ENCODE results near the gene MAGI2.

The MAGI2 gene

DNA sequence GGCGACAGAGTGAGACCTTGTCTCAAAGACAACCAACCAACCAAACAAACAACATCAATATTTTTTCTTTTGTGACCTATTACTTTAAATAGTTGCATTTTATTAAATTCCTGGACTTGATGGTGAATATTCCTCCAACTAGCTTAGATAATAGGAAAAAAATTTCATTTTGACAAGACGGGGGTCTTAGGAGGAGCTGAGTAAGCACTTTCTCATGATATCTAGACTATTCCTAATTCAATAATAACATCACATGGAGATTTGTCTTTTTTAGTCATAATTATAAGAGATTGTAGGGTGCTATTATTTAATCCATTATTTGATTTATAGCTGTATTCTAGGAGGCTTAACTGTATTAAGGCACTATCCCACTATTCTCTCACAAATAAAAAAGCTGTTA, 952.4 kb downstream of the MAGI2 start:
- Histone ChIP-seq H3K4me1 (ENCODE audit: control insufficient read depth, insufficient read depth, low read length) (peaks cover 5% of the 10 kb centered on the region), H3K36me3 (ENCODE audit: control insufficient read depth, insufficient read depth, low read length, severe bottlenecking) (no peaks in the 10 kb centered on the region), H3K27me3 (replicated peaks; ENCODE audit: control insufficient read depth, insufficient read depth, low read length) (no peaks in the 10 kb centered on the region), H3K9me3 (ENCODE audit: control insufficient read depth, low read length) (no peaks in the 10 kb centered on the region), H3K4me3 (ENCODE audit: low read length) (no peak overlapping the region), H3K9ac (ENCODE audit: low read length) (no peak overlapping the region)
- DNase-seq (ENCODE audit: low read depth), result no peak

GRCh38 chr7:78499971-78500370, 953.5 kb downstream of the MAGI2 start:
- Histone ChIP-seq H3K4me1 (ENCODE audit: control insufficient read depth, insufficient read depth, low read length) (peaks cover 5% of the 10 kb centered on the region), H3K9me3 (ENCODE audit: control insufficient read depth, low read length) (no peaks in the 10 kb centered on the region), H3K36me3 (ENCODE audit: control insufficient read depth, insufficient read depth, low read length, severe bottlenecking) (no peaks in the 10 kb centered on the region), H3K9ac (ENCODE audit: low read length) (no peak overlapping the region), H3K27me3 (replicated peaks; ENCODE audit: control insufficient read depth, insufficient read depth, low read length) (no peaks in the 10 kb centered on the region), H3K4me3 (ENCODE audit: low read length) (no peak overlapping the region)
- peak; percentile 49 for DNase-seq (ENCODE audit: low read depth)

DNA sequence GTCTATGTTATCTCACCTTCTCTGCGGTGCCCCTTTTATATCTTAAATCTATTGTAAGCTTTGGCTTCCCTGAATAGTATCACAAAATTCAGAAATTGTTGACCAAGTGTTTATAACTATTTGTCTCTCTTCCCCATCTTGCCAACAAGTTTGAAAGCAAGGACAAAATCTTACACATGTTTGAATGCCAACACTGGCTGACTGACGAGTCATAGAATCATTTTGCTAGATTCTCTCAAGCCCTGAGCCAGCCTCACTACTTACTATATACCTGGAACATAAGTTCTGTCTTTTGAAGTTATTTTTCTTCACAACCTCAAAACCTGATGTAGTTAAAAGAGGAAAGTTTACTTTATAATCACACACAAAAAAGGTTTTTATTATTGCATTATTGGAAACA, 954.2 kb downstream of the MAGI2 start:
- H3K9me3 ChIP-seq (ENCODE audit: control insufficient read depth, low read length), result no peaks in the 10 kb centered on the region
- H3K4me1 ChIP-seq (ENCODE audit: control insufficient read depth, insufficient read depth, low read length), result peaks cover 5% of the 10 kb centered on the region
- H3K9ac ChIP-seq (ENCODE audit: low read length), result no peak overlapping the region
- H3K27me3 ChIP-seq (replicated peaks; ENCODE audit: control insufficient read depth, insufficient read depth, low read length), result no peaks in the 10 kb centered on the region
- no peak overlapping the region for H3K4me3 ChIP-seq (ENCODE audit: low read length)
- H3K36me3 ChIP-seq (ENCODE audit: control insufficient read depth, insufficient read depth, low read length, severe bottlenecking), result no peaks in the 10 kb centered on the region
- peak; percentile 62 for DNase-seq (ENCODE audit: low read depth)

GRCh38 chr7:78497728-78498427, 955.6 kb downstream of the MAGI2 start:
- Histone ChIP-seq H3K4me1 (ENCODE audit: control insufficient read depth, insufficient read depth, low read length) (peaks cover 5% of the 10 kb centered on the region), H3K36me3 (ENCODE audit: control insufficient read depth, insufficient read depth, low read length, severe bottlenecking) (no peaks in the 10 kb centered on the region), H3K9ac (ENCODE audit: low read length) (no peak overlapping the region), H3K4me3 (ENCODE audit: low read length) (no peak overlapping the region), H3K9me3 (ENCODE audit: control insufficient read depth, low read length) (no peaks in the 10 kb centered on the region), H3K27me3 (replicated peaks; ENCODE audit: control insufficient read depth, insufficient read depth, low read length) (no peaks in the 10 kb centered on the region)
- no peak for DNase-seq (ENCODE audit: low read depth)

- no peak for DNase-seq (ENCODE audit: low read depth)
- Histone ChIP-seq H3K4me1 (ENCODE audit: control insufficient read depth, insufficient read depth, low read length) (peaks cover 5% of the 10 kb centered on the region), H3K9me3 (ENCODE audit: control insufficient read depth, low read length) (no peaks in the 10 kb centered on the region), H3K36me3 (ENCODE audit: control insufficient read depth, insufficient read depth, low read length, severe bottlenecking) (no peaks in the 10 kb centered on the region), H3K4me3 (ENCODE audit: low read length) (no peak overlapping the region), H3K27me3 (replicated peaks; ENCODE audit: control insufficient read depth, insufficient read depth, low read length) (no peaks in the 10 kb centered on the region), H3K9ac (ENCODE audit: low read length) (no peak overlapping the region)
Observed at GRCh38 chr7:78496096-78496630, 957.3 kb downstream of the MAGI2 start.

DNA sequence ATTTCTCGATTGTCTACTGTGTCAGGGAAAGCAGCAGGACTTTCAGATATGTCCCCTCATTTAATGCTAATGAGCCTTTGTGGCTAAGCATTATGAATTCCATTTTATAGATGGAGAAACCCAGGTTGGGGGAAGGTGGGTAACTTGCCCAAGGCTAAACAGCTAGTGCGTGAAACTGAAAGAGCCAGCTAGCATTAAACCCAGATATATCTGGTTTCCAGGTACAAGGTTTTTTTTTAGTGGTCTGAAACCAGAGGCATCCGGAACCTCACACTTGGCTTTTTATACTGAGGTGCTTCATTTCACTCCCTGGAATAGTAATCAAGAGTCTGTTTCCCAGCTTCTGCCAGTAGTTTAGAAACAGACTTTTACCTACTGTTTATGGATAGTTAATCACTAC, 960.1 kb downstream of the MAGI2 start:
- Histone ChIP-seq H3K27me3 (replicated peaks; ENCODE audit: control insufficient read depth, insufficient read depth, low read length) (no peaks in the 10 kb centered on the region), H3K9ac (ENCODE audit: low read length) (no peak overlapping the region), H3K9me3 (ENCODE audit: control insufficient read depth, low read length) (no peaks in the 10 kb centered on the region), H3K4me1 (ENCODE audit: control insufficient read depth, insufficient read depth, low read length) (peaks cover 20% of the 10 kb centered on the region), H3K36me3 (ENCODE audit: control insufficient read depth, insufficient read depth, low read length, severe bottlenecking) (no peaks in the 10 kb centered on the region), H3K4me3 (ENCODE audit: low read length) (no peak overlapping the region)
- DNase-seq (ENCODE audit: low read depth), result no peak

- no peak overlapping the region for H3K9ac ChIP-seq (ENCODE audit: low read length)
- H3K4me3 ChIP-seq (ENCODE audit: low read length), result no peak overlapping the region
- no peaks in the 10 kb centered on the region for H3K27me3 ChIP-seq (replicated peaks; ENCODE audit: control insufficient read depth, insufficient read depth, low read length)
- no peak for DNase-seq (ENCODE audit: low read depth)
- H3K36me3 ChIP-seq (ENCODE audit: control insufficient read depth, insufficient read depth, low read length, severe bottlenecking), result no peaks in the 10 kb centered on the region
- peaks cover 20% of the 10 kb centered on the region for H3K4me1 ChIP-seq (ENCODE audit: control insufficient read depth, insufficient read depth, low read length)
- H3K9me3 ChIP-seq (ENCODE audit: control insufficient read depth, low read length), result no peaks in the 10 kb centered on the region
Observed at GRCh38 chr7:78492146-78492545, 961.3 kb downstream of the MAGI2 start.

DNA sequence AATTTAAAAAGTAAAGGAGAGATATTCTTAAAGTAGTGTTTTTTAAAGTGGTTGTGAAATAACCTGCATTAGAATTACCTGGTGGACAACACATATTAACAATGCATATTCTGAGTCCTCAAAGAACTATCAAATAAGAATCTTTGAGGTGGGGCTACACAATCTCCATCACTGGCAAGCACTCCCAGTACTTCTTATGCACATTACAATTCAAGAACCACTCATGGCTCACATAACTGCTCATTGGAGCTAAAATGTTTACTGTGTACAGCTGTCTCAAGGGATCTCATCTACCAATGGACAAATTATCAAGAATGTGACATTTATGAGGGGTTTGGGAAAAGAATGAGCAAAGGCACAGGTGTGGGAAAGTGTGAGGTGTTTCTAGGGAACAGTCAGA, 962.9 kb downstream of the MAGI2 start:
- no peak for DNase-seq (ENCODE audit: low read depth)
- no peaks in the 10 kb centered on the region for H3K36me3 ChIP-seq (ENCODE audit: control insufficient read depth, insufficient read depth, low read length, severe bottlenecking)
- H3K9ac ChIP-seq (ENCODE audit: low read length), result no peak overlapping the region
- no peak overlapping the region for H3K4me3 ChIP-seq (ENCODE audit: low read length)
- H3K9me3 ChIP-seq (ENCODE audit: control insufficient read depth, low read length), result no peaks in the 10 kb centered on the region
- peaks cover 20% of the 10 kb centered on the region for H3K4me1 ChIP-seq (ENCODE audit: control insufficient read depth, insufficient read depth, low read length)
- no peaks in the 10 kb centered on the region for H3K27me3 ChIP-seq (replicated peaks; ENCODE audit: control insufficient read depth, insufficient read depth, low read length)

DNA sequence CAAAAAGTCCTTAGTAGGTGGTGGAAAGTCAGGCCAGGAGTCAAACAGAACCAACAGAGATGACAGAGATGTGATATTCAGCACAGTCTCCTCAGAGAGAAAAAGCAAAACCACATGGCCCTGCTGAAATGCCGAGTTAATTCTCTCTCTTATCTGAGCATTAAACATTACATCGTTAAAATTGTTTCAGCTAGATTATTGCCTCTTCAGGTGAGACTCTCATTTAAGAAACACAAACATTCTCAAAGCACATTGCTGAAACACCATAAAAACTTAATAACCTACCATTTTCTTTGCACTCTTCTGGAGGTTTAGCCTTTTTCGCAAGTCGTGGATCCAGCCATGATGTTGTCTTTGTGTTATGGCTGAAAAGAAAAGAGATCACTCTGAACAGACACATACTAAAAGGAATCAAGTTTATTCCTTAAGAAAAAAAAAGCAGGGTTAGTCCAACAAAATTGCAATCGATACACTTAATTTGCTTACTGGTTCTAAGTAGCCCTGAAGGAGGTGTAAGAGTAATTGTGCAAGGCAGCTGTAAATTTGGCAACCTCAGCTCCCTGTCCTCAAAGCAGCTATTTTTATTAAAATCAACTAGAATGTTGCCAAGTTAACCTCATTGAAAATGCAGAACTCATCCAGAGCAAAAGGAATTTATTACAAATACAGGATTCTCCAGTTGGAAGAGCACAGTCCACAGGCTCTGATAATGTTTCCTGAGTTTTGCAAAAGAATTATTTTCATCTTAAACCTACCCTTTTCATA, 963.8 kb downstream of the MAGI2 start:
- no peaks in the 10 kb centered on the region for H3K27me3 ChIP-seq (replicated peaks; ENCODE audit: control insufficient read depth, insufficient read depth, low read length)
- peaks cover 20% of the 10 kb centered on the region for H3K4me1 ChIP-seq (ENCODE audit: control insufficient read depth, insufficient read depth, low read length)
- peak overlapping the region; percentile 70 for H3K4me3 ChIP-seq (ENCODE audit: low read length)
- no peaks in the 10 kb centered on the region for H3K36me3 ChIP-seq (ENCODE audit: control insufficient read depth, insufficient read depth, low read length, severe bottlenecking)
- DNase-seq (ENCODE audit: low read depth), result peak; percentile 18
- H3K9me3 ChIP-seq (ENCODE audit: control insufficient read depth, low read length), result no peaks in the 10 kb centered on the region
- H3K9ac ChIP-seq (ENCODE audit: low read length), result peak overlapping the region; percentile 56

DNA sequence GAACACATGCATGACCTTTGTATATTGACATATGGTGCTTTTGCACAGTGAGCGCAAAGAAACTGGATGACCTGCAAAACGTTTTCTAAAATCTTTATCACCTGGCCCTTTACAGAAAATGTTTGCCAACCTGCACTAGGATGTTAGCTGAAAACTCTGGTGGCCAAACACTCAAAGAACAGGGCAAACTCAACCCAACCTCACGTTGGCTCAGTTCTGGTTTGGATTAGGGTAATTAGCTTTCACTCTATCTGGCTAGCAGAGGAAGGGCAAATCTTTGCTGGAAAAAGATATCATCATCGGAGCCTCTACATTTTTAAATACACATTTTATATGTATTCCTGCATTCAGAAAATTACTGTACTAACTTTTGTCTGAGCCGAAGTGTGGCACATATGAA, 966.0 kb downstream of the MAGI2 start:
- H3K9me3 ChIP-seq (ENCODE audit: control insufficient read depth, low read length), result no peaks in the 10 kb centered on the region
- no peak overlapping the region for H3K4me3 ChIP-seq (ENCODE audit: low read length)
- peaks cover 20% of the 10 kb centered on the region for H3K4me1 ChIP-seq (ENCODE audit: control insufficient read depth, insufficient read depth, low read length)
- no peak overlapping the region for H3K9ac ChIP-seq (ENCODE audit: low read length)
- H3K27me3 ChIP-seq (replicated peaks; ENCODE audit: control insufficient read depth, insufficient read depth, low read length), result no peaks in the 10 kb centered on the region
- no peak for DNase-seq (ENCODE audit: low read depth)
- H3K36me3 ChIP-seq (ENCODE audit: control insufficient read depth, insufficient read depth, low read length, severe bottlenecking), result no peaks in the 10 kb centered on the region

GRCh38 chr7:78479348-78479747, 974.1 kb downstream of the MAGI2 start:
- peak; percentile 42 for DNase-seq (ENCODE audit: low read depth)
- no peak overlapping the region for H3K9ac ChIP-seq (ENCODE audit: low read length)
- no peaks in the 10 kb centered on the region for H3K4me1 ChIP-seq (ENCODE audit: control insufficient read depth, insufficient read depth, low read length)
- H3K4me3 ChIP-seq (ENCODE audit: low read length), result no peak overlapping the region
- H3K27me3 ChIP-seq (replicated peaks; ENCODE audit: control insufficient read depth, insufficient read depth, low read length), result no peaks in the 10 kb centered on the region
- no peaks in the 10 kb centered on the region for H3K36me3 ChIP-seq (ENCODE audit: control insufficient read depth, insufficient read depth, low read length, severe bottlenecking)
- H3K9me3 ChIP-seq (ENCODE audit: control insufficient read depth, low read length), result no peaks in the 10 kb centered on the region

Data from adipocyte (in vitro differentiated cells).